Occipital lobe (tissue), 2 donors: ENCODE measurements around the gene CACNA2D3. TPM values are rescaled to one million over a fixed set of nuclear protein-coding genes. Genes with fewer than 3 reads are reported as not detected.
"Not testable (repeated sequence)": the region's sequence is repeated elsewhere in the genome, so short reads cannot be mapped to it uniquely, and the experiment has no call there.

ENCODE experiments used
- DNase-seq: peaks from one replicate; lab custom pipeline; 2025; lab: John Stamatoyannopoulos, UW
- total RNA-seq: library from RNA; depleted of rRNA; stranded (reverse); fragments of >200 nt; gene quantifications from one replicate; pipeline ENCODE4 v1.2.3, GENCODE V29; 2014

The CACNA2D3 gene
- 11.2 TPM for total RNA-seq

DNA sequence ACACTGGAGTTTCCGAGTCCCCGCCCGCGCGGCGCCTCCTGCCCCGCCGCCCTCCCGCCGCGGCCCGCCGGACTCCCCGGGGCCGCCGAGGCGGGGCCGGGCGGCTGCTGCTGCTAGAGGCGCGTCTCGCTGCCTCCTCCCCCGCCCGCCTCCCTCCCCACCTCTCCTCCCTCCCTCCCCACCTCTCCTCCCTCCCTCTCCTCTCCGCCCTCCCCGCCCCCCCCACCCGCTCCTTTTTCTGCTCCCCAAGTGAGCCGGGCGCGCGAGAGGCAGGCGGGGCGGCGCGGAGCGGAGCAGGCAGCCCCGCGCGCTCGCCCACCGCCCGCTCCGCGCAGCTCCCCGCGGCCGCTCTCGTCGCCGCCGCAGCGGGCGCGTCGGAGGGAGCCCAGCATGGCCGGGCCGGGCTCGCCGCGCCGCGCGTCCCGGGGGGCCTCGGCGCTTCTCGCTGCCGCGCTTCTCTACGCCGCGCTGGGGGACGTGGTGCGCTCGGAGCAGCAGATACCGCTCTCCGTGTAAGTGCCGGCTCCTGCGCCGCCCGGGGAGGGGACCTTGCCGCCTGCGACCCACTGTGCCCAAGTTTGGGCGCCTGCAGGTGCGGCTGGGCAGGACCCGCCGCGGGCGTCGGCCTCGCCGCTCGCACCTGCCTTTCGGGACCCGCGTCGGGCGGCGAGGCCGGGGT lies at the start of gene CACNA2D3:
Gene CACNA2D3 (plus strand): TSS at position 229 of the 679 bp plus-strand sequence.
- no peak for DNase-seq

DNA sequence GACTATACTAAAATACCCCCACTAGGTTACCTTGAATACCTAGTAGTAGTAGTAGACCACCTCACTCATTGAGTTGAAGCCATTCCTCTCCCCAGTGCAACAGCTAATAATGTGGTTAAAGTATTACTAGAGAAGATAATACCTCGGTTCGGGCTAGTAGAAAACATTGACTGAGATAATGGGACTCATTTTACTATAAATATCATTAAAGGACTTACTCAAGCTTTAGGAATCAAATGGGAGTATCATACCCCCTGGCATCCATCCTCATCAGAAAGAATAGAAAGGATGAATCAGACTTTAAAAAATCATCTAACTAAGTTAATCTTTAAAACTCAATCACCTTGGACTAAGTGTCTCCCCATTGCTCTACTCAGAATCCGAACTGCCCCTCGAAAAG lies 49.0 kb upstream of the CACNA2D3 start:
- no peak for DNase-seq

DNA sequence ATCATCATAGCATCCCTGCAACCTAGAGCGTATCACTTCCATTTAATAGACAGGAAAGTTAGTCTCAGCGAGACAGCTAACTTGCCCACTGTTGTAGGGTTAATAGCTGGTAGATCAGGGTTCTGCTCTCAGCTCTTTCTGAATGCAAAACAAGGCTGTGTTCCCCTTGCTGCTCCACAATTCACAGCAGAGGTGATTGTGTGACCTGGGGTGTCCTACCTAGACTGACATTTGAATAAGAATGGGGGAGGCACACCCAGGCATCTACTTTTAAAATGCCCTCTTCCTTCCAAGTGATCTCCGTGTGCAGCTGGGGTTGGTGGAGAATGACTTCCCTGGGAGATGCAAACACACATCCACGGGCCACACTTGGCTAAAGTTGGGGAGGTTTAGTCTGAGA lies 43.0 kb upstream of the CACNA2D3 start:
- DNase-seq: no peak

DNA sequence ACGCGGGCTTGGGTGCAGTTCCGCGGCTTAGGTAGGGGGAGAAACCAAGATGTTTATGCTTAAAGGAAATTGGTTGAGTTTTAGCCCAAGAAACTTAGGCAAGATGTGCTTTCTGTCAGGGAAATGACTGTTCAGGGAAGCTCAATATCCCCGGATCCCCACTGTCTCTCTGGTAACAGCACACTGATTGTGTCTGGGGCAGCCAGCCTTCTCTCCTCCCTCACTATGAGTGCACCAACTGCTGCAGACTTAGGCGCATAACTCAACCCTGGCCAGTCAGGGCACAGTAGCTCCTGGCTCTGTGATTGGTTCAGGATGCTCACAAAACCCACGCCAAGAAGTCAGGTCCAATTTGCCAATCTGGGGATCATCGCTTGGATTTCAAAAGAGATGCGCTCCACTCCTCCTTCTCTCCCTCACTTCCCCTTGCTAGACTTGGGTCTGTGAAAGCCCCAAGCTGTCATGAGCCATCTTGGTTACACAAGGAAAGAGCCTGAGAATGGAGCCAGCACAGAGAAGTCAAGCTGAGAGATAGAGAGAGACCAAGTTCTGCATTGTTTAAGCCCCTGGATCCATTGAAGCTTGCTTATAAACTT lies 42.5 kb upstream of the CACNA2D3 start:
- no peak for DNase-seq

DNA sequence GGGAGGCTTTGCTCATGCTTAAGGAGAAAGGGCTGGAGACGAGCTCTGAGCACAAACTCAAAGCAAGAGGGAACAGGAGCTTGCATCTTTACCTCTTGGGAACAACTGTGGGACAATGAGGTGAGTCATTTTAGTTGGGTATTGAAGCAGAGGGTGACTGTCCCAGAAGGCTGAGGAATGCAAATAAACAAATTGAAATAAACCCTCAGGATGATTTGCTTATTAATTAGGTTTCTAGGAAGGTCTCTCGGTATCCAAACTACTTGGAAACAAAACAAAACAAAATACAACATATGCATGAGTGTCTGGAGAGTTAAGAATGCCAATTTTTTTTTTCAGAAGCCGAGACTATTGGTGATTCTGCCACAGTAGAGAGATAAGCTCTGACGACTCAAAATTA lies 38.4 kb upstream of the CACNA2D3 start:
- DNase-seq: no peak

DNA sequence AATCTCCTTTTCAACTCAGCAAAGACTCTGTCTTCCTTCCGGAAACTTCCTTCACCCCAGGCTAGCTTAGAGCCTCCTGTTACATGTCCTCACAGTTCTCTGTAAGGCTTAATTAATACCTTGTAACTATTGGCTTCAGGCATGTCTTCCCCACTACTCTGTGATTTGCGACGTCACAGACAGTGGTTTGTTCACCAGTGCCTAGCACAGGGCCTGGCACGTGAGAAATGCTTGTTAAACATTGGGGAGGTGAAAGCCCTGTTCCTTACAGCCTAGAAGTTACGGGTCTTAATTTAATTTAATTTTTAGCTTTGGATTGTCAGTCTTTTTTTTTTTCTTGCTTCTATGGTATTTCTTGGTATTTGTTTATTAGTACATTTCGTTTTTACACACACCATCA lies 36.4 kb upstream of the CACNA2D3 start:
- DNase-seq: no peak

DNA sequence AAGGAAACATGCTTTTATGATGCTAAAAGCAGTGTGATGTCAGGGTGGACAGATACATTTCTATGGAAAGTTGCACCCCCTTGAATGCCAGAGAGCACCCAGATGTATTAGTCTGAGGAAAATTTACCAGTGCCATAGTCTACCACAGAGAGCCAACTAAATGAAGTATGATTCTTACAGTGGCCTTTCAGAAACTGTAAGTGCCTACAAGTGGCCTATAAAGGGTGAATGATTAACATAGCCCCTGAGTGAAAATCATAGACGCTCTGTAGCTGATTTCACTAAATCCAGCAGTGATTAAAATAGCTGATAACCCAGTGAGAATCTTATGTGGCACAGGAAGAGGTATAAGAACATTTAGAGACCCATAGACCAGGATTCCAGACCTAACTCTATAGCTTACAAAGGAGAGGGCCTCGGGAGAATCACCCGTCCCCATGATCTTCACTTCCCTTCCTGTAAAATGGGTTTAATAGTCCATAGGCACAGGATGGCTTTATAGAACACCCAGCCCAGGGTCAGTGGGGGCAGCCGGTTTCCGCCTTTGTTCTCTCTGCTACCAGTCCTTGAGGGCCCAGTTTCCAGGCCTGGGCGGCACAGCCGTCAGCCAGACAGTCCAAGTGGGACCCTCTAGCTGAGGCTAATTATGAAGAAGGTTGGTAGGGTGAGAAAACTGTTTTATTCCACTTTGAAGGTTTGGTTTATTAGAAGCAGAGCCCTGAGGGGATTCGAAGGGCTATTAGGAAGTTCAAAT lies 35.5 kb upstream of the CACNA2D3 start:
- DNase-seq: no peak

DNA sequence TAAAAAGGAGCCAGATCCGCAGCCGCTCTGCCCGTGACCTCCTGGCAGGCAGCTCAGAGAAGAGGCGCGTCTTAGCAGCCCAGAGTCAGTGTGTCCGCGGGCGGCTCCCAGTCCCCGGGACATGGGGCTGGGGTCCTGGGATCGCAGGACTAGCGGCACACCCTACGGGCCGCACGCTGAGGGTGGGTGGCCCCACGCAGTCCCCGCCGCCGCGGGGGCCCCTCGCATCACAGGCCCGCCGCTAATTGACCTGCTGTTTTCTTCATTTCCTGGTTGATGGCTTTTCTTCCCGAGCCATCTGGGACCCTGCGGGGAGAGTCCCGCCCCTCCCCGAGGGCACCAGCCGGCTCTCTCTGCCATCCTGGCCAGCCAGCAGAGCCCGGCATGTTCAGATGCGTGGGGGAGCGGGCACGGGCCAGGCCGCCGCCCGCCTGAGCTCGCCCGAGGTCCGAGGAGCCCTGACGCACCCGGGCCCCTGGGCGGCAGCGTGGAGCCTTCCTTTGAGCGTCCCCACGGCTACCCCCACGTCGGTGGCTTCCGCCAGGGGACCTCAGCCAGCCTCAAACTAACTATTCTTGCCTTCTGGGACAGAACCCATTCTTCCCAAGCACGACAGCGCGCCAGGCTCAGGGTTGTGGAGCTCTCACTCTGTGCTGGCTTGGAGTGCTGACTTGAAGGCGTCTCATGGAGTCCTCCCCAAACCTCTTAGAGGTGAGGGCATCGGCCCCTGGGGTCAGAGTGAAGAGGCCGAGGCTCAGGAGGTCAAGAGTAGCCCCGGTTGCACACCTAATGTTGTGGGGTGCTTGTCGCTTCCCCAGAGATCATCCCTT lies 34.6 kb upstream of the CACNA2D3 start:
- no peak for DNase-seq

DNA sequence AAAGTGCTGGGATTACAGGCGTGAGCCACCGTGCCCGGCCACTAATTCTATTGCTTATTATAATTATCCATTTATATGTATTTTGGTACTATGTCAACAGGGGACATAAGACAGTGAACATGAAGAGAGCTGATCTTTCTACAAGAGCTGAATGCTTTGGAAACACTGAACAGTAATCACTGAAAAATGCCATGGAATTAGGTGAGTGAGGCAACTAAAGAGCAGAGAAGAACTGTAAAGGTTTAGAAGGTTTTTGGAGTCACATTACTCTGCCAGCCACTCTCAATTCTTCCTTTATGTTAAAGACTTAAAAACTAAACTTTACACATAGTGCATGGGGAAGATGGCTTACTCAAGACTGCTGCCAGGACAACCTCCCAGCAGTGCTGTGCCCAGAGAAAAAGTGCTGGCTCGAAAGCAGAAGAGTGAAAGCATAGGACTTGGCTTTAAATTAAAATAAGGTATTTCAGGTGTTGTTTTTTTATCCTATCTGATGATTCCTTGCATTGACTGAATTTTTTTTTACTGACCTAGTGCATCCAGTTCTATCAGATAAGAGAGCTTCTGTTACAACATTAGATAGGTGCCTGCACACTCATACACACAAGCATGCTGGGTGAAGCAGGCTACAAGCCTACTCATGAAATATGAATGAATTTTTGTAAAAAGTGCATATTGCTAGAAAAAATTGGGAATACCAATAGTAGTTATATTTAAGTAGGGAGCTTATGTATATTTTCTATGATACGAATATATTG lies 28.7 kb upstream of the CACNA2D3 start:
- DNase-seq: no peak

DNA sequence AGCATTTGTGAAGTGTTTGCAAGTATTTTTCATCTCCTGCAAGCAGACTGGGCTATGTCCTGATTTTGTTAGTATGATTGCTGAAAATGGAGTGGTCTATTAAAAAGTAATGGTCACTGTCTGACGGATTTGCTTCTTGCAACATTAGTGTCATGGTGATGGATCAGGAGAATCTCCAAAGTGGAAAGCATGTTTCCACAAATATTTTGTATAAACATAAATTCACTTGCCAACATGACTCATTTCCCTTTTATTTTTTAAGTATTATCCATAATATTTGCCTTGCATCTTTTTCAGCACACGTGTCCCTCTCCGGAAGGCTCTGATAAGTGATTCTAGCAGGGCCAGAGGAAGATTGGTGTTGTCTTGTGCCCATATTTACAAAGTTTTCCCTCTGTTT lies 27.4 kb upstream of the CACNA2D3 start:
- DNase-seq: no peak

DNA sequence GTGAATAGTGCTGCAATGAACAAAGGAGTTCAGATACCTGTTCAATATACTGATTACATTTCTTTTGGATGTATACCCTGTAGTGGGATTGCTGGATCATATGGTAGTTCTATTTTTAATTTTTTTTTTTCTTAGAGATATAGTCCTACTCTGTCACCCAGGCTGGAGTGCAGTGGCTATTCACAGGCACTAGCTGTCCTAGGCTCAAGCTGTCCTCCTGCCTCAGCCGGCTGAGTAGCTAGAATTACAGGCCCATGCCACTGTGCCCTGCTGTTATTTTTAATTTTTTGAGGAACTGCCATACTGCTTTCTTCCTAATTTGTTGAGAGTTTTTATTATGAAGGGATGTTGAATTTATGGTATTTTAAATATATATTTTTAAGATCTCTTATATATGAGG lies 23.0 kb upstream of the CACNA2D3 start:
- no peak for DNase-seq

DNA sequence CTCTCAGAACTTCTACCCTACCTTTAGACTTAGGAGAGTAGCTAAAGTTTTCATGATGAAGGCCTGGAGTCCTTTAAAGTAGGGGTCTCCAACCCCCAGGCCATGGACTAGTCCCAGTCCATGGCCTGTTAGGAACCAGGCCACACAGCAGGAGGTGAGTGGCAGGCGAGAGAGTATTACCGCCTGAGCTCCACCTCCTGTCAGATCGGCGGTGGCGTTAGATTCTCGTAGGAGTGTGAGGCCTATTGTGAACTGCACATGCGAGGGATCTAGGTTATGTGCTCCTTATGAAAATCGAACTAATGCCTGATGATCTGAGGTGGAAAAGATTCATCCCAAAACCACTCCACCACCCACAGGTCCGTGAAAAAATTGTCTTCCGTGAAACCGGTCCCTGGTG lies 18.3 kb upstream of the CACNA2D3 start:
- no peak for DNase-seq

DNA sequence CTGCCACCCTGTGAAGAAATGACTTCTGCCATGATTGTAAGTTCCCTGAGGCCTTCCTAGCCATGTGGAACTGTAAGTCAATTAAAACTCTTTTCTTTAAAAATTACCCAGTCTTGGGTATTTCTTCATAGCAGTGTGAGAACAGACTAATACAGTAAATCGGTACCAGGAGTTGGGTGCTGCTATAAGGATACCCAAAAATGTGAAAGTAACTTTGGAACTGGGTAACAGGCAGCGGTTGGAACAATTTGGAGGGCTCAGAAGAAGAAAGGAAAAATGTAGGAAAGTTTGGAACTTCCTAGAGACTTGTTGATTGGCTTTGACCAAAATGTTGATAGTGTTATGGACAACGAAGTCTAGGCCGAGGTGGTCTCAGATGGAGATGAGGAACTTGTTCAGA lies 6.2 kb upstream of the CACNA2D3 start:
- DNase-seq: not testable (repeated sequence)

DNA sequence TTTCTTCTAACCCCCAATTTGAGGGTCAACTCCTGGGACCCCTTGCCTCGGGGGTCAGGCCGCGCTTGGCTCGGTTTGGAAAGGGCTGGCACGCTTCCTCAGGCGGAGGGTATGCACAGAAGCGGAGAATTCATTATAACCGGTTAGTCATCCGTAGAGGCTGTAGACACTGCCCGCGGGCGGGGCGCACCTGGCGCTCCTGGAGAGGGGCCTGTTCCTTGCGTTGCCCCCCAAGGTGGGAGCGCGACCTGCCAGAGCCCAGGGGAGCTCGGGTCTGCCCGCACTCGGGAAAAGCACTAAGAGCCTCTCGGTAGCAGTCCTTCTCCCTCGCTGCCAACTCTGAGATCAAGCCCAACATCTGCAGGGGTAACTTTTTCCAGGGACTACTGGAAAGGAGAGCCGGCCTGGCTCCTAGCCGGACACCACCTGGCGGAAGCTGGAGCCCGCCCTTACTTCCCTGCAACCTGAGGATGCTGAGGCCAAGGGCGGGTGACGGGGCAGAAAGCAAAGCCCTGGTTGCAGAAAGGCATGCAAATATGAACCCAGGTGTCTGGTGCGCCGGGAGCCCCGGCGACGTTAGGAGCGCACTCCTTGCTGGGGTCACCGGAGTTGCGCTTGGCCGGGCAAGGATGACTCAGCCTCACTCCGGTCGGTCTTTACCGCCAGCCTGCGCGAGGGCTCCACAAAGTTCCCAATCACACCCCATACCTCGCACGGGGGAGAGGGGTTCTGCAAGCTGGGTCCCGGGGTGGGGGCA lies 1.5 kb upstream of the CACNA2D3 start:
- no peak for DNase-seq

DNA sequence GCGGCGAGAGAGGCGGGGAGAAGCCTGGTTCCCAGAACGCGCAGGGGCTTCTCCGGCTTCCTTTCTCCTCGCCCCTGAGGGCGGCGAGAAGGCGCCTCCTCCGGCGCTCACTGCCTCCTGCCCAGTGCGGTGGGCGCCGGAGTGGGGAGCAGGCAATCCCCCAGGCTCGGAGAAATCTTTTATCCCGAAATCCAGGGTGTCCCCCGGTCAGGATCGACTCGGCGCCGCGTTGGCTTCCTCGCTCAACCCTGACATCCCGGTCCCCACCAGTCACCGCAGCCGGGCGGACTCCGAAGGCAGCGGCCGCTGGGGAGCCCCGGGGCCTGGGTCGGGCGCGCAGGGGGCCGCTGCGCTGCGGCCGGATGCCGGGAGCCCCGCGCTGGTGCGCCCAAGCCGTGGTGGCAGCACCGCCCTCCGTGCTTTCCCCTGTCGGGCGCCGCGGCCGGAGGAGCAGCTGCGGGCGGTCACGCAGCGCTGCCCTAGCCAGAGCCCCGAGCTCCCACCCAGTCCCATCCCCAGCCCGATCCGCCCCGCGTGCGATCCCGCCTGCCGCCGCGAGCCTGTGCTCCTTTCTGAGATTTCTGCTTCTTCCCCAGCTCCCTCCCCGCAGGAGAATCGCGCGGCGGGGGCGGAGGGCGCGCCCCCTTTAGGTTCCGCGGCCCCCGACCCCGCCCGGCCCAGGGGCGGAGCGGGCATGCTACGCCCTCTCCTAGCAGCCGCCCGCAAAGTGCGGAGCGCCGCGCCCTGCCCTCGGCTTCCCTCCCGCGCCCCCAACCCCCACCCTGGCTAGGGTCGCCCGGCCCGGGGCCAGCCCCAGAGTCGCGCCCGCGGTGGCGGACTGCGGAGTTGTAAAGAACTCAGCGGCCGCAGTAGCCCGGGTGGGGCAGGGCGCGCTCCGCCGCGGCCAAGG lies 683 bp upstream of the CACNA2D3 start:
- no peak for DNase-seq

DNA sequence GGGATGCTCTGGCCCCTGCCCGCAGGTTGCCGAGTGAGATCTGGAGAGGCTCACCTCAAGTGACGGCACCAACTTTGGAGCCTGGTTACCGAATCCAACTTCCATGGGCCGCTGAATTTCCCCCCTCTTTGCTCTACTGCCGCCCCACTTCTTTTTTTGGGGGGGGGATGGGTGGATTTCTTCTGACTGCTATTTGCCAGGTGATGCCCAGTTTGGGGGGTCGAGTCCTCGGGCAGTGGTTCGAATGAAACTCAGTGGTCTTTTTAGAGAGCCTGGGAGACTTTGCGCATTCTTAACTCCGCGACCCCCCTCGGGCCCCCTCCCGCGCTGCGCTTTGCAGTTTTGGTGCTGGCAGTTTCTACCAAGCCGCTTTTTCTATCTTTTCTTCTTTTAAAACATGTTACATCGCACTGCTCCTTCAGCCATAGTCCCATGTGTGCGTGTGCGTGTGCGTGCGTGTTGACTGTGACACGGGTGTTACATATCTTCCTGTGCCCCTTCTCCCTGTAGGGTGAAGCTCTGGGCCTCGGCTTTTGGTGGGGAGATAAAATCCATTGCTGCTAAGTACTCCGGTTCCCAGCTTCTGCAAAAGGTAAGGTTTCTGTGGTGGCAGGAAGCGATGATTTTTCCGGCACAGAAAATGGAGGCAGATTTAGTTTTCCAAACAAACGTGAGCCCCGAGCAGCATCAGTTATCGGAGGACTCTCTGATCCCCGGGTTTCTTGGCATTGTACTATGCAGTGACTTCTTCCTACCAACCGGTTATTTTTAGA lies 837 bp downstream of the CACNA2D3 start:
- no peak for DNase-seq

DNA sequence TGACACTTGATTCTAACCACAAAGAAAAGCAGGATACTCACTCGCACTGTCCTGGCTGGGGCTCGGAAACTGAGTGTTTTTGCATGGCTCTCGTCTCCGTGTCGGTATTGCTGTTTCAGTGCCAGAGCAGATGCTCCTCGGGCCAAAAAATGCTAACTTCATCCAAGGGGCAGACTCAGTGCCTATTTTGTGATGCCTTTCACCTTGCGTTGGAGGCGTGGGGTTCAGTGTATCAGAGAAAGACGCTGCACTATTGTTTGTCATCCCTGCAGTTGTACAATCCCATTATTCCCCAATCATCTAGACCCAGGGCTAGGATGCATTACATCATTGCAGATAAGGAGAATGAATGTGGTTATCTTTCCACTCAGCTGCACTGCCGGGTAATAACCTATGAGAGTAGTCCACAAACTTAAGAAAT lies 1.4 kb downstream of the CACNA2D3 start:
- DNase-seq: no peak

DNA sequence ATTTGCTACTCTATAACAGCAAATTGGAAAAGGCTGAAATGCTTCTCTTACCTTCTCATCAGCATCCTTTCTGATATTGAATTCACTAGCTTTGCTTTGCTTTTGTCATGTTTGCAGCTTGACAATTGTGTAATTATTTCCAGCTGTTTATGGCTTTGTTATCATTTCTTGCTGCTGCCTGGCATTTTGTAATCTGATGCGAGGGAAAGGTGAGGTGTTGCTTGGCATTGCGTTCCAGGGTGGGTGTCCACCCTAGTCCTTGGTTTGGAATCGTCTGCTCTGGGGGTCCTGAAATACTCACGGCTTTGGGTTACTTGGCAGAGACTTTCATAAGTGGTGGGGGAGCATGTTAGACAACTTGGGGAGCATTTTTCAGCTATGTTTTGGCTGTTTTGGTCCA lies 2.9 kb downstream of the CACNA2D3 start:
- no peak for DNase-seq

DNA sequence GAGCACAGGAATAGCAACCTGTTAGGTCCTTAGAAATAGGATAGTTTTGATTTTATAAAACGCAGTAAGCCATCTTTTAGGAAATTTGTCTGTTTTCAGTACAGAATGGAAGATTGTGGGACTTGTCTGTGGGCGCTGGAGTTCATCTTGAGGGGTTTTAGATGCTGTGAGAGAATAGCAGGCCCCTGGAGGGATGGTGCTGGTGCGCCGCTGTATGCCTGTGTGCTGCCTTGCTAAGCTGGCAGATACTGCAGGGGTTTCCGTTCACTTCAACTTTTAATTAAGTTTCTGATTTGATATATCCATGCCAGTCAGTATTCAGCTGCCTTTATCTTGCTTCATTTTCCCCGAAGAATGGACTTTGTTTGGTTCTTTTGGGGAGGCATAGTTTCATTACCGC lies 4.2 kb downstream of the CACNA2D3 start:
- no peak for DNase-seq
